CD4-positive, alpha-beta T cell (primary cell): ENCODE results near the gene OPRD1. TPM values are rescaled to one million over a fixed set of nuclear protein-coding genes. Genes with fewer than 3 reads are reported as not detected.

Source experiments
- ATAC-seq: fragments of 200-7000 bp; cut with Tn5 transposase; one replicate; pipeline ENCODE4 v1.10.0; 2022; ENCODE audit warnings: mild to moderate bottlenecking; ENCODE audit not compliant: poor library complexity
- CTCF ChIA-PET: fragments of 350-600 bp; sonication (Branson Sonifier 250); formaldehyde crosslinking; loops from one replicate; lab custom pipeline; 2021; ENCODE audit warnings: antibody characterized with exemption, inconsistent platforms; lab: Charles Lee
- POLR2A ChIA-PET: fragments of 350-600 bp; sonication (Branson Sonifier 250); formaldehyde crosslinking; loops from one replicate; lab custom pipeline; 2021; ENCODE audit warnings: antibody characterized with exemption, inconsistent platforms; lab: Charles Lee
- DNase-seq, 14 experiments: peaks; one replicate each; pipeline ENCODE4 v3.0.0-alpha.2; 2013 to 2020; ENCODE audit warnings: mixed read lengths in 2 of 14
- H3K27ac ChIP-seq, 2 donors: one replicate each; pipeline versions ENCODE4 v1.5.1 to v1.7.0; 2013; ENCODE audit warnings: low read length in 2 of 2, low read depth in 1 of 2, mild to moderate bottlenecking in 1 of 2
- H3K27me3 ChIP-seq, 2 experiments: 1 replicate in 1 of 2; 2 replicates in 1 of 2; pipeline versions ENCODE4 v1.6.1 to v1.7.0; 2013; ENCODE audit warnings: low read length in 2 of 2, control low read depth in 1 of 2, mild to moderate bottlenecking in 1 of 2, moderate library complexity in 1 of 2; ENCODE audit not compliant: insufficient read depth in 2 of 2, control insufficient read depth in 1 of 2
- H3K36me3 ChIP-seq: one replicate; pipeline ENCODE4 v1.6.1; 2013; ENCODE audit warnings: low read length, control low read depth; ENCODE audit not compliant: insufficient read depth
- H3K4me1 ChIP-seq: one replicate; pipeline ENCODE4 v1.6.1; 2013; ENCODE audit warnings: low read length, control low read depth; ENCODE audit not compliant: insufficient read depth
- H3K4me3 ChIP-seq: one replicate; pipeline ENCODE4 v1.5.1; 2013; ENCODE audit warnings: mild to moderate bottlenecking, low read length, moderate library complexity
- H3K9me3 ChIP-seq, 2 experiments: 1 replicate in 1 of 2; 2 replicates in 1 of 2; pipeline versions ENCODE4 v1.6.1 to v1.7.0; 2013; ENCODE audit warnings: low read length in 2 of 2, mild to moderate bottlenecking in 2 of 2, control low read depth in 1 of 2, moderate library complexity in 1 of 2; ENCODE audit not compliant: control insufficient read depth in 1 of 2, insufficient read depth in 1 of 2
- H3K27ac Mint-ChIP-seq: one replicate; pipeline ENCODE4 v1.8.0; 2020; ENCODE audit warnings: mixed read lengths
- H3K27me3 Mint-ChIP-seq: one replicate; pipeline ENCODE4 v1.8.0; 2021; ENCODE audit warnings: mixed read lengths
- H3K36me3 Mint-ChIP-seq: one replicate; pipeline ENCODE4 v1.8.0; 2021; ENCODE audit warnings: low read depth, mixed read lengths
- H3K4me1 Mint-ChIP-seq: one replicate; pipeline ENCODE4 v1.8.0; 2021; ENCODE audit warnings: low read depth, mixed read lengths
- H3K4me3 Mint-ChIP-seq: one replicate; pipeline ENCODE4 v1.8.0; 2020; ENCODE audit warnings: mild to moderate bottlenecking, mixed read lengths
- H3K9me3 Mint-ChIP-seq: one replicate; pipeline ENCODE4 v1.8.0; 2020; ENCODE audit warnings: mixed read lengths
- intact Hi-C, 2 experiments: fragments of 100-400 bp; cut with DNase I in 1 of 2; cut with micrococcal nuclease in 1 of 2; formaldehyde crosslinking; loops; one replicate each; pipeline versions ENCODE4 v1.15.1 to v1.9.0; 2023 to 2025; cut with DNase I, micrococcal nuclease
- total RNA-seq, 174 experiments: library from RNA in 2 of 174; stranded (reverse) in 2 of 174; gene quantifications; one replicate each; pipeline ENCODE4 v1.2.3 and lab custom pipeline; 2021 to 2026
- TF ChIP-seq, protein P1 (sequence below): fragments of 200-600 bp; IDR thresholded peaks from one replicate; pipeline ENCODE4 v1.8.0; 2022; ENCODE audit warnings: antibody characterized with exemption, mild to moderate bottlenecking

The OPRD1 gene
- total RNA-seq, 2 experiments from 2014 or later: not detected

DNA sequence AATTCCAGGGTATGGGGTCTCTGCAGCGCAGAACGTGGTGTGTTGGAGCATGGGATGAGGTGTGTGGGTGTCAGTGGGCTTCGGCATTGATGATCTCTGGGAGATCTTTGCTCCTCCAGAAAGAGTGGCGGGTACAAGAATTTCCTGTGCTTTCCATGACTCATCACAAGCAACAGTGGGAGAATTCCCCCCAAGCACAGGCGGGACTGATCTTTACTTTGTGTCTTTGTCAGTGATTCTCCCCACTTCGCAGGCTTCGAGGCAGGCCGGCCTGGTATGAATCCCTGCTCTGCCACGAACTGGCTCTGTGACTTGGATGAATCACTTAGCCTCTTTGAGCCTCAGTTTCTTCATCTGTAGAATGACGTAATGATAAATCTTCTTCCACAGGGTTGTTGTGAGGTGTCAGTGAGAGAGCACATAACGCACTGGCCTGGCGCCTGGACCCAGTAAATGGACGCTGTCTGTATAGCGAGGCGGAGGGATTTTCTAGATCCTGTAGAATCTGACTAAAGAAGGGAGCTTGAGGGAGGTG lies 2.0 kb downstream of the OPRD1 start:
- Mint-ChIP-seq H3K27ac (no peak overlapping the region), H3K36me3 (no peaks in the 10 kb centered on the region), H3K4me3 (no peak overlapping the region), H3K9me3 (no peaks in the 10 kb centered on the region), H3K4me1 (no peaks in the 10 kb centered on the region), H3K27me3 (peaks cover 74% of the 10 kb centered on the region)
- Histone ChIP-seq H3K27ac (no peak overlapping the region), H3K4me1 (peaks cover 3% of the 10 kb centered on the region), H3K4me3 (no peak overlapping the region), H3K9me3 (no peaks in the 10 kb centered on the region), H3K36me3 (no peaks in the 10 kb centered on the region), H3K27me3 (peaks cover 27 to 63% of the 10 kb centered on the region in 2 experiments)
- CTCF ChIA-PET: no interaction called here
- intact Hi-C loops: no loop called here
- ATAC-seq (no peak), DNase-seq (no peak)
- POLR2A ChIA-PET: no interaction called here
- TF ChIP-seq, protein P1, sequence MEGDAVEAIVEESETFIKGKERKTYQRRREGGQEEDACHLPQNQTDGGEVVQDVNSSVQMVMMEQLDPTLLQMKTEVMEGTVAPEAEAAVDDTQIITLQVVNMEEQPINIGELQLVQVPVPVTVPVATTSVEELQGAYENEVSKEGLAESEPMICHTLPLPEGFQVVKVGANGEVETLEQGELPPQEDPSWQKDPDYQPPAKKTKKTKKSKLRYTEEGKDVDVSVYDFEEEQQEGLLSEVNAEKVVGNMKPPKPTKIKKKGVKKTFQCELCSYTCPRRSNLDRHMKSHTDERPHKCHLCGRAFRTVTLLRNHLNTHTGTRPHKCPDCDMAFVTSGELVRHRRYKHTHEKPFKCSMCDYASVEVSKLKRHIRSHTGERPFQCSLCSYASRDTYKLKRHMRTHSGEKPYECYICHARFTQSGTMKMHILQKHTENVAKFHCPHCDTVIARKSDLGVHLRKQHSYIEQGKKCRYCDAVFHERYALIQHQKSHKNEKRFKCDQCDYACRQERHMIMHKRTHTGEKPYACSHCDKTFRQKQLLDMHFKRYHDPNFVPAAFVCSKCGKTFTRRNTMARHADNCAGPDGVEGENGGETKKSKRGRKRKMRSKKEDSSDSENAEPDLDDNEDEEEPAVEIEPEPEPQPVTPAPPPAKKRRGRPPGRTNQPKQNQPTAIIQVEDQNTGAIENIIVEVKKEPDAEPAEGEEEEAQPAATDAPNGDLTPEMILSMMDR: no peak

DNA sequence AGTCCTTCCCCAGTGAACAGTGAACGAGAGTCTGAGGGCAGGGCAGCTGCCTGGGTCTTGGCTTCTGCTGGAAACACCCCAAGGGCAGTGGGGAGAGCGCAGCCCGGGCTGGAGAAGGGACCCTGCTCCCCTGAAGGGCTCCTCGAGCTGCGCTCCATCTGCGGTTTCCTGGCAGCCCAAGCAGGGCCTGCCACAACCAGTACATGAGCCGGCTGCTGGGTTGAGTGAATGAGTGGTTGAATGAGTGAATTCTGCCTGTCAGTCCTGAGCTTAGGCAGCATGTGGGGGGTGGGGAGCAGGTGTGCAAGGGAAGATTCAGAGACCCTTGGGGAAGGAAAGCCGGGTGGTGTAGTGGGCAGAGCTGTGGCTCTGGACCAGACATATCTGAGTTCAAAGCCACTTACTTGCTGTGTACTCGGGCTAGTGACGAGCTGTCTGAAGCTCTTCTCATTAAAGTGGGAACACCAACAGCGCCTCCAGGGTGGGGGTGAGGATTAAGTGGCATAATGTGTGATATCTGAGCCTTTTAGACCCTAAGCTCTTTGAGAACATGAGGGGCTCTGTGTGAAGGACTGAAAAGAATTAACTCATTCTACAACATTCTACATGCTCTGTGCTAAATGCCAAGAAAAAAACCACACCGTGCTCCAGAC lies 3.7 kb downstream of the OPRD1 start:
- Mint-ChIP-seq H3K4me1 (no peaks in the 10 kb centered on the region), H3K27me3 (peaks cover 66% of the 10 kb centered on the region), H3K36me3 (no peaks in the 10 kb centered on the region), H3K4me3 (no peak overlapping the region), H3K9me3 (no peaks in the 10 kb centered on the region), H3K27ac (no peak overlapping the region)
- ATAC-seq: no peak
- intact Hi-C loops: no loop called here
- H3K27me3 ChIP-seq: peaks cover 27 to 55% of the 10 kb centered on the region in 2 experiments
- no peaks in the 10 kb centered on the region for H3K36me3 ChIP-seq
- H3K4me1 ChIP-seq: peaks cover 3% of the 10 kb centered on the region
- H3K9me3 ChIP-seq: no peaks in the 10 kb centered on the region
- TF ChIP-seq, protein P1: no peak
- DNase-seq: no peak
- POLR2A ChIA-PET: interaction anchor here (1.0 kb wide), 1 partner anchor 173 kb away, joined by 3 read pairs; the partner anchor contains the start of gene TAF12
- H3K27ac ChIP-seq: no peak overlapping the region
- CTCF ChIA-PET: no interaction called here
- H3K4me3 ChIP-seq: no peak overlapping the region

DNA sequence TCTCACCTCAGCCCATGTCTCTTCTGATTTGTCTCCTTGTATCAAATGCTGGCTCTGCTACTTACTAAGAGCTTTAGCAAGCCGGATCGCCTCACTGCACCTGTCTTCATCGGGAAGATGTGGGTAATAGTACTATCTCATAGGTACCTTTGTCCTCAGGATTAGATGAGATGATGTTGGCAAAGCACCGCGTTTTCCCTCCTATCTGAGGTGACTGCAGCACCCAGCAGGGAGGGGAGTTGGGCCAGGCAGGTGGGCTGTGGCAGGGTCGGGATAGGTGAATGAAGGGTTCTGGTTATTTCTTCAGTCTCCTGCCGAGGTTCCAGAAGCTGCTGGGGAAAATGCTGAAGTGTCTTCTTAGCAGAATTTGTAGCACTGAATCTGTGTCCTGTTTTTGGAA lies 5.2 kb downstream of the OPRD1 start:
- no peak overlapping the region for H3K27ac Mint-ChIP-seq
- POLR2A ChIA-PET: no interaction called here

More for the DNA sequence above, 5.2 kb downstream of the OPRD1 start:
- H3K9me3 Mint-ChIP-seq: no peaks in the 10 kb centered on the region
- no peaks in the 10 kb centered on the region for H3K4me1 Mint-ChIP-seq
- TF ChIP-seq, protein P1: no peak
- intact Hi-C loops: no loop called here
- H3K9me3 ChIP-seq: no peaks in the 10 kb centered on the region
- H3K27ac ChIP-seq: no peak overlapping the region
- no peak overlapping the region for H3K4me3 Mint-ChIP-seq
- peaks cover 3% of the 10 kb centered on the region for H3K4me1 ChIP-seq
- ATAC-seq: no peak
- no peaks in the 10 kb centered on the region for H3K36me3 ChIP-seq
- DNase-seq: no peak
- peaks cover 18 to 43% of the 10 kb centered on the region in 2 experiments for H3K27me3 ChIP-seq
- H3K27me3 Mint-ChIP-seq: peaks cover 55% of the 10 kb centered on the region
- no peak overlapping the region for H3K4me3 ChIP-seq
- no peaks in the 10 kb centered on the region for H3K36me3 Mint-ChIP-seq
- CTCF ChIA-PET: no interaction called here
